GM18858 (cell line): ENCODE measurements around the gene PIGR.

ENCODE experiments used
- ATAC-seq: cut with Tn5 transposase; IDR thresholded peaks from one replicate; pipeline ENCODE4 v1.9.1; 2021; ENCODE audit not compliant: unreplicated experiment

Gene PIGR

GRCh38 chr1:206892351-206892984 is 53.8 kb downstream of the PIGR start:
- no peak for ATAC-seq

- no peak for ATAC-seq
Measured at GRCh38 chr1:206891412-206891811, 54.9 kb downstream of the PIGR start.

GRCh38 chr1:206890125-206891060 is 55.9 kb downstream of the PIGR start:
- ATAC-seq = no peak

GRCh38 chr1:206887701-206888100 is 58.6 kb downstream of the PIGR start:
- ATAC-seq = no peak

- no peak for ATAC-seq
Measured at GRCh38 chr1:206886831-206887230, 59.4 kb downstream of the PIGR start.

- no peak for ATAC-seq
Measured at GRCh38 chr1:206885341-206886060, 60.8 kb downstream of the PIGR start.

- no peak for ATAC-seq
Measured at GRCh38 chr1:206883876-206884275, 62.4 kb downstream of the PIGR start.

GRCh38 chr1:206883160-206883559 is 63.1 kb downstream of the PIGR start:
- no peak for ATAC-seq

- ATAC-seq = no peak
Measured at GRCh38 chr1:206882555-206882954, 63.7 kb downstream of the PIGR start.

GRCh38 chr1:206880314-206880713 is 66.0 kb downstream of the PIGR start:
- ATAC-seq = no peak
